ENCODE data around the gene TRPM2.
A peak's percentile ranks its signal among the peaks of the same experiment; 100 is the strongest.

TRPM2 gene

DNA sequence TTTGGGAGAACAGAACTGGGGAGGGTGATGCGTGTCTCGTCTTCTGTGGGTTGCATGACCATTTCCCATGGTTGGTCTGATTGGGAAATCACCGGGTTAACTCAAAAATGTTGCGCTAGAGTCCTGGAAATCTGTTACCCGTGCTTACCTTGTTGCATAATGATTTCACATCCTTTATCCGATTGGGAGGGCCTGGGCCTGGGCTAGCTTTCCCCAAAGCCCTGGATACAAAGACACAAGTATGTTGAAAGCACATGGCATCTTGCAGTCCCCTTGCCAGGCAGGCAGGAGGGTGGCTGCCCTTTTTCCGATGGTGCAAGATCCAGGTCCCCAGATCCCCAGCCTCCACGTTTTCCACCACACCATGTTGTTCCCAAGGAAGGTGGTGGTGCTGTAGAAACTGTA is 582 bp downstream of the TRPM2 start:
- peak overlapping the region; percentile 93 for H3K4me3 ChIP-seq (ENCODE audit: low read depth, low read length)
- peak; percentile 95 for DNase-seq (ENCODE audit: low read depth)
- peak; percentile 91 for TF ChIP-seq MYC (IDR thresholded peaks at IDR 0.05; ENCODE audit: low read depth, low read length)
- peak; percentile 53 for TF ChIP-seq POLR2A (IDR thresholded peaks at IDR 0.05; ENCODE audit: extremely low read depth, insufficient read length)
- TF ChIP-seq, protein P1, sequence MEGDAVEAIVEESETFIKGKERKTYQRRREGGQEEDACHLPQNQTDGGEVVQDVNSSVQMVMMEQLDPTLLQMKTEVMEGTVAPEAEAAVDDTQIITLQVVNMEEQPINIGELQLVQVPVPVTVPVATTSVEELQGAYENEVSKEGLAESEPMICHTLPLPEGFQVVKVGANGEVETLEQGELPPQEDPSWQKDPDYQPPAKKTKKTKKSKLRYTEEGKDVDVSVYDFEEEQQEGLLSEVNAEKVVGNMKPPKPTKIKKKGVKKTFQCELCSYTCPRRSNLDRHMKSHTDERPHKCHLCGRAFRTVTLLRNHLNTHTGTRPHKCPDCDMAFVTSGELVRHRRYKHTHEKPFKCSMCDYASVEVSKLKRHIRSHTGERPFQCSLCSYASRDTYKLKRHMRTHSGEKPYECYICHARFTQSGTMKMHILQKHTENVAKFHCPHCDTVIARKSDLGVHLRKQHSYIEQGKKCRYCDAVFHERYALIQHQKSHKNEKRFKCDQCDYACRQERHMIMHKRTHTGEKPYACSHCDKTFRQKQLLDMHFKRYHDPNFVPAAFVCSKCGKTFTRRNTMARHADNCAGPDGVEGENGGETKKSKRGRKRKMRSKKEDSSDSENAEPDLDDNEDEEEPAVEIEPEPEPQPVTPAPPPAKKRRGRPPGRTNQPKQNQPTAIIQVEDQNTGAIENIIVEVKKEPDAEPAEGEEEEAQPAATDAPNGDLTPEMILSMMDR (IDR thresholded peaks at IDR 0.05; ENCODE audit: low read depth, low read length), result no peak
- TF ChIP-seq, protein P2, sequence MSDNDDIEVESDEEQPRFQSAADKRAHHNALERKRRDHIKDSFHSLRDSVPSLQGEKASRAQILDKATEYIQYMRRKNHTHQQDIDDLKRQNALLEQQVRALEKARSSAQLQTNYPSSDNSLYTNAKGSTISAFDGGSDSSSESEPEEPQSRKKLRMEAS (IDR thresholded peaks at IDR 0.05; ENCODE audit: low read depth, low read length), result peak; percentile 95

DNA sequence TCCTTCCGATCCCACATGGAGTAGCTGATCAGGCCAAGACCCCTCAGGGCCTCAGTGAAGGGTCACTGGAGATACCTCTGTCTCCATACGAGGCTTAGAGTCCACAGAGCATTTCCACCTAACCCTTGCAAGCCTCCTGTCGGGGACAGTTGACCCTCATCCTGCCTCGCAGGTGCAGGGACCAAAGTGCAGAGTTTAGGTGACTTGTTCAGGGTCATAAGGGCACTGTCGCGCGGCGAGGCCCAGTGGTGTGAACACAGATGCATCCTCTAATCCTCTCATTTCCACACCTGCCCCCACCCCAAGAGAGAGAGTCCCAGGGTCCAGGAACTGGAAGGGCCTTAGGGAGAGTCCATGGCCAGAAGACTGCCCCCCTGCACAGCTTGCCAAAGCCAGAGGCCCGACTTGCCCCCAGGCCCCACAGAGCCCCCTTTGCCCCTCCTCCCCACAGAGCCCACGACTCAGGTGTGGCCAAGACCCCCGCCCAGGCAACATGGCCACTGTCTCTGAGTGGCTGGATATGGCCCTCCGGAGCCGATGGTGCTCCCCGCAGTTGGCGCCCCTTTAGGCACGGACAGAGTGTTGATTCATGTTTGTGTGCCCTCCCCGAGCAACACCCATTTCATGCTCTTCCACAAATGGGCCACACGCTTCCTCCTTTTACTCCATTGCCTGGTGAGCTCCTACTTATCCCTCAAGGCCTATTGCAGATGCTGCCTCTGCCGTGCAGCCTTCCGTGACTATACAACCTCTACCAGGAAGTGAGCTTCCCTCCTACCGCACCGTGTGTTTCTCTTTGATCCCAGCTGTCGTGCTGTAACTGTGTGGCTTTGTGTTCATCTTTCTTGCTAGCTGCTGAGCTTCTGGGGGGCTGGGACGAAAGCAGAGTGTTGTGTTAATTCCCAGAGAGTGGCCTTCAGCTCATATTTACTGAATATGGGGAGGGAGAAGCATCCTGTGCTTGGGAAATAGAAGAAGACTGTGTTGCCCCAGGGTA is 1.7 kb downstream of the TRPM2 start:
- TF ChIP-seq, protein P2 (IDR thresholded peaks at IDR 0.05; ENCODE audit: low read depth, low read length), result no peak
- TF ChIP-seq MYC (IDR thresholded peaks at IDR 0.05; ENCODE audit: low read depth, low read length), result peak; percentile 55; the same call in 1 of the 2 replicates
- peak; percentile 87 for DNase-seq (ENCODE audit: low read depth)
- H3K4me3 ChIP-seq (ENCODE audit: low read depth, low read length), result peak overlapping the region; percentile 93

DNA sequence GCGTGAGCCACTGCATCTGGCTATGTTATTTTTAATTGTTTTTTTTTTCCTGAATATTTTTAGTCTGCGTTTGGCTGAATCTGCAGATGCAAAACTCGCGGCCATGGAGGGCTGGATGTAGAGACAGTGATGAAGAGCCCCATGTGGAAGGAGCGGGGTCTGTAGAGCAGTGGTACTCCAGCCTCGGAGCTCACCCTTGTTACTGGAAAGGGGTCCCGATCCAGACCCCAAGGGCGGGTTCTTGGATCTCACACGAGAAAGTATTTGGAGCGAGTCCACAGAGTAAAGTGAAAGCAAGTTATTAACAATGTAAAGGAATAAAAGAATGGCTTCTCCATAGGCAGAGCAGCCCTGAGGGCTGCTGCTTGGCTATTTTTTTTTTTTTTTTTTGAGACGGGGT is 2.7 kb downstream of the TRPM2 start:
- TF ChIP-seq POLR2A (IDR thresholded peaks at IDR 0.05; ENCODE audit: extremely low read depth, insufficient read length) (no peak), MYC (IDR thresholded peaks at IDR 0.05; ENCODE audit: low read depth, low read length) (no peak)
- TF ChIP-seq, protein P1 (IDR thresholded peaks at IDR 0.05; ENCODE audit: low read depth, low read length), result no peak
- TF ChIP-seq, protein P2 (IDR thresholded peaks at IDR 0.05; ENCODE audit: low read depth, low read length), result no peak
- DNase-seq (ENCODE audit: low read depth), result no peak

DNA sequence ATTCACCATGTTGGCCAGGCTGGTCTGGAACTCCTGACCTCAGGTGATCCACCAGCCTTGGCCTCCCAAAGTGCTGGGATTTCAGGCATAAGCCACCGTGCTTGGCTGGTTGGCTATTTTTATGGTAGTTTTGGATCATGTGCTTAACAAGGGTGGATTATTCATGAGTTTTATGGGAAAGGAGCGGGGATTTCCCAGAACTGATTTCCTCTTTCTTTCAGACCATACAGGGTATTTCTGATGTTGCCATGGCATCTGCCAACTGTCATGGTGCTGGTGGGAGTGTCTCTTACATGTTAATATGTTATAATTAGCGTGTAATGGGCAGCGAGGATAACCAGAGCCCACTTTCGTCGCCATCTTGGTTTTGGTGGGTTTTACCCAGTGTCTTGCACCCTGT is 3.2 kb downstream of the TRPM2 start:
- no peak overlapping the region for H3K4me3 ChIP-seq (ENCODE audit: low read depth, low read length)
- TF ChIP-seq MYC (IDR thresholded peaks at IDR 0.05; ENCODE audit: low read depth, low read length) (no peak), POLR2A (IDR thresholded peaks at IDR 0.05; ENCODE audit: extremely low read depth, insufficient read length) (no peak)
- TF ChIP-seq, protein P2 (IDR thresholded peaks at IDR 0.05; ENCODE audit: low read depth, low read length), result no peak
- TF ChIP-seq, protein P1 (IDR thresholded peaks at IDR 0.05; ENCODE audit: low read depth, low read length), result no peak
- DNase-seq (ENCODE audit: low read depth), result no peak

More for the DNA sequence above, 2.7 kb downstream of the TRPM2 start:
- H3K4me3 ChIP-seq (ENCODE audit: low read depth, low read length), result peak overlapping the region; percentile 21

DNA sequence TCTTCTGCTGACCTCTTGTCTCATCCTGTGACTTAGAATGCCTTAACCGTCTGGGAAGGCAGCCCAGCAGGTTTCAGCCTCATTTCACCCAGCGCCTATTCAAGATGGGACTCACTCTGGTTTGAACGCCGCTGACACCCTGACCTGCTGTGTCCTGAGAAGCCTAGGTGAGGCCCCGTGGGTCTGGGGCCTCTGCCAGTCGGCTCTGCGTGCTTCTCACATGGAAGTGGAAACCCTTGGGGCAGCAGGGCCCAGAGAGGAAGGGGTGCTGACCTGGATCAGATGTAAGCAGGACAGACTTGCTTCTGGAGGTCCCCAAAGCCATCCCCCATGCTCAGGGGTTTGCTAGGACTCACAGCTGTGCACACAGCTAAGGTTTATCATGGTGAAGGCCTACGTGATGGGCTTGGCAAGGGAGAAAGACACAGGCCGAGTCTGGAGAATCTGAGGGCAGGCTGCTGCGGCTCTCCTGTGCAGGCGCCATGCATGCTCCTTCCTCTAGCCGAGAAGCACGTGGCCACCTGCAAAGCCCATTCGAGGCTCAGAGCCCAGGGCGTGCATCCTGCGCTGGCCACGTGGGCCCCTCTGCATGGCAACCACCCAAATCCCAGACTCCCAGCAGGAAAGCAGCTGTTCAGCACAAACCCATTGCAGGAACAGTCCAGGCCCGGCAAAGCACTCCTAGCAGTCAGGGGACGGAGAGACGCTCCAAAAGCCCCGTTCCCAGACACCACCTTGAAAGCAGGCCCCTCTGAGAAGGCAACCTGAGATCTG is 3.8 kb downstream of the TRPM2 start:
- DNase-seq (ENCODE audit: low read depth), result no peak
- H3K4me3 ChIP-seq (ENCODE audit: low read depth, low read length), result no peak overlapping the region
- no peak for TF ChIP-seq MYC (IDR thresholded peaks at IDR 0.05; ENCODE audit: low read depth, low read length)
- TF ChIP-seq, protein P1 (IDR thresholded peaks at IDR 0.05; ENCODE audit: low read depth, low read length), result no peak
- TF ChIP-seq, protein P2 (IDR thresholded peaks at IDR 0.05; ENCODE audit: low read depth, low read length), result no peak
- TF ChIP-seq POLR2A (IDR thresholded peaks at IDR 0.05; ENCODE audit: extremely low read depth, insufficient read length), result no peak

Measured in NB4 (cell line).